DOHH2 (cell line): Measurements from ENCODE around the gene TNRC18.

Experiments
- CTCF ChIP-seq: fragments of 200-600 bp; sonication (generic); IDR thresholded peaks from one replicate; pipeline ENCODE4 v1.5.1; 2014; ENCODE audit warnings: antibody characterized with exemption, mild to moderate bottlenecking, low read depth, low read length; ENCODE audit not compliant: poor library complexity, severe bottlenecking
- EZH2phosphoT487 ChIP-seq: fragments of 200-600 bp; sonication (generic); IDR thresholded peaks from 2 replicates; pipeline ENCODE4 v1.6.1; 2017; ENCODE audit warnings: borderline replicate concordance, mild to moderate bottlenecking, antibody characterized with exemption, low read length, moderate library complexity, mixed read lengths

GRCh38 chr7:5320802-5321396, 102.7 kb downstream of the TNRC18 start:
- TF ChIP-seq EZH2phosphoT487 (no peak), CTCF (no peak)
